ENCODE measurements around the gene MAP9. TPM values are rescaled to one million over a fixed set of nuclear protein-coding genes. Genes with fewer than 3 reads are reported as not detected.

Gene MAP9
- total RNA-seq, 5 donors from 2014 or later (not counting 1 experiment from before 2014, with no cell fraction given), result 5.1 to 17.3 (median 6.6) TPM

DNA sequence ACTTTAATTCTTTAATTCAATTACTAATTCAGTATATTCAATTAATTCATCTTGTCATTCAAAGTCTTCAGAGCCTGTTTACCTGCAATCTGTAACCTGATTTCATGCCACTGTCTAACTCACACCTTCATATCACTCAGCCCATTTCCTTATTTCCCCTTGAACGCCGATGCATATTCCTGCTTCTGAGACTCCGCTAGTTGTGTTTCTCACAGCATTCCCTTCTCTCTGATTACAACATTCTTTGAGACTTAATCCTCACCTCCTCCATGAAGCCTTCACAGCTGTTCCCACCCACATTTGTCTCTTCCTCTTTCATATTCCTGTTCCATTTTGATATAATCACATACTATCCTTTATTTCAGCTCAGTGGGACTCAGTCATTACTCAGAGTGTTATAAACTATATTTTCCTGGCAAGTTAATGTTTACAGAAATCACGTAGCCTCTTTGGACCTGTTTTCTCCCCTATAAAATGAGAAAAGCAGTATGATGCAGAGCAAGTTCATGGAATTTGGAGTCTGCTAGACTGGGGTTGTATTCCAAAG, 69.0 kb downstream of the MAP9 start:
- ChIA-PET POLR2A (no interaction called here), CTCF (no interaction called here)
- H3K27ac Mint-ChIP-seq, result no peak overlapping the region
- H3K4me1 ChIP-seq (ENCODE audit: control insufficient read depth in 1 of 2, extremely low read depth in 1 of 2, insufficient read depth in 2 of 2, low read length in 2 of 2), result no peaks in the 10 kb centered on the region
- H3K27me3 Mint-ChIP-seq, result peaks cover 0 to 8% of the 10 kb centered on the region in 2 donors
- H3K36me3 Mint-ChIP-seq, result no peaks in the 10 kb centered on the region
- no peaks in the 10 kb centered on the region for H3K9me3 ChIP-seq
- no peak for DNase-seq
- no peaks in the 10 kb centered on the region for H3K4me1 Mint-ChIP-seq
- H3K4me3 Mint-ChIP-seq, result no peak overlapping the region
- H3K27me3 ChIP-seq (replicated peaks in 1 of 2; ENCODE audit: control insufficient read depth in 2 of 2, extremely low read depth in 1 of 2, insufficient read depth in 2 of 2, low read length in 1 of 2), result no peaks in the 10 kb centered on the region
- no peak overlapping the region for H3K27ac ChIP-seq (ENCODE audit: low read length)
- H3K9me3 Mint-ChIP-seq, result no peaks in the 10 kb centered on the region
- H3K36me3 ChIP-seq (ENCODE audit: control insufficient read depth in 2 of 2, extremely low read depth in 1 of 2, insufficient read depth in 1 of 2, low read length in 1 of 2), result no peaks in the 10 kb centered on the region
- no peak overlapping the region for H3K4me3 ChIP-seq (ENCODE audit: control insufficient read depth in 1 of 2, extremely low read depth in 1 of 2, low read length in 1 of 2)
- no peak for ATAC-seq (replicated peaks in 1 of 4)
- WGBS (ENCODE audit: insufficient coverage), result 90% methylated on average over 3 of the region's 4 CpGs

DNA sequence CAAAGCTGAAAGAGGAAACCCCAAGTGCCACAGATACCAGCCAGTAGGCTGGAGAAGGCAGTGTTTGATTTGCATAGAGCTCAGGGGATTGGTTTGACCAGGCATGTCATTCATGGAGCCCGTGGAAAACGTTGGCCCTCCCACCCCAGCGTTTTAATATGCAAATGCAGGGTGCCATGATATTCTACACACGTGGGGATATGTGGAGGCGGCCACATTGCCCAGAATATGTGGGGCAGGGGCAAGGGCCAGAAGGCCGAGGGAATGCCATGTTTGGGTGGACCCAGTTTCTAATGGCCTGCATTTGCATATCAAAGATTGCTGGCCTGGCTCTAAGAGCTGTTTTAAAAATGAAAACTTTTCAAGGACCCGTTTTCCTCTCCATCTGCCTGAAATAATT, 71.1 kb downstream of the MAP9 start:
- no peak for DNase-seq
- Mint-ChIP-seq H3K9me3 (no peaks in the 10 kb centered on the region), H3K4me3 (no peak overlapping the region), H3K27ac (no peak overlapping the region), H3K4me1 (no peaks in the 10 kb centered on the region), H3K27me3 (peaks cover 0 to 4% of the 10 kb centered on the region in 2 donors), H3K36me3 (no peaks in the 10 kb centered on the region)
- Histone ChIP-seq H3K4me3 (ENCODE audit: control insufficient read depth in 1 of 2, extremely low read depth in 1 of 2, low read length in 1 of 2) (no peak overlapping the region), H3K27ac (ENCODE audit: low read length) (no peak overlapping the region), H3K36me3 (ENCODE audit: control insufficient read depth in 2 of 2, extremely low read depth in 1 of 2, insufficient read depth in 1 of 2, low read length in 1 of 2) (no peaks in the 10 kb centered on the region), H3K9me3 (no peaks in the 10 kb centered on the region), H3K27me3 (replicated peaks in 1 of 2; ENCODE audit: control insufficient read depth in 2 of 2, extremely low read depth in 1 of 2, insufficient read depth in 2 of 2, low read length in 1 of 2) (no peaks in the 10 kb centered on the region), H3K4me1 (ENCODE audit: control insufficient read depth in 1 of 2, extremely low read depth in 1 of 2, insufficient read depth in 2 of 2, low read length in 2 of 2) (no peaks in the 10 kb centered on the region)
- ChIA-PET CTCF (no interaction called here), POLR2A (no interaction called here)
- WGBS (ENCODE audit: insufficient coverage), result 64% methylated on average over 6 of the region's 7 CpGs
- ATAC-seq (replicated peaks in 1 of 4), result no peak

DNA sequence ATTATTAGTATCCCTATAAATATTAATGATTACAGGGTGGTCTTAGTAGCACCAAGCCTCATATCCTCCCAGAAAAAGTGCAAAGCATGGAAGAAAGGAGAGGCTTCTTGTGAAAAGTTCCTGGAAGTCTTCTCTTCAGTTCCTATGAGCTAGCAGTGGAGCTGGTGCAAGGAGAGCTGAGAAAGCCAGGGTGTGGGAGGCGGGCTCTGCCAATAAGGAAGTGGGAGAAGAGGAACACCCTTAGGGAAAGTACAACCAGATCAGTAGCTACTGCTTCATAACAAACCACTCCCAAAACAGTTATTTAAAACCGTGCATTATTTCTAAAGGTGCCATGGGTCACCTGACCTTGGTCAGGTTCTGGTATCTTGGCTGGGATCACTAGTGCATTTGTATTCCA, 72.4 kb downstream of the MAP9 start:
- Mint-ChIP-seq H3K4me1 (no peaks in the 10 kb centered on the region), H3K36me3 (no peaks in the 10 kb centered on the region), H3K27ac (no peak overlapping the region), H3K27me3 (peaks cover 0 to under 1% of the 10 kb centered on the region in 2 donors), H3K4me3 (no peak overlapping the region), H3K9me3 (no peaks in the 10 kb centered on the region)
- WGBS (ENCODE audit: insufficient coverage), result 80% methylated on average over 1 of the region's 2 CpGs
- ChIA-PET CTCF (no interaction called here), POLR2A (no interaction called here)
- Histone ChIP-seq H3K9me3 (no peaks in the 10 kb centered on the region), H3K27me3 (replicated peaks in 1 of 2; ENCODE audit: control insufficient read depth in 2 of 2, extremely low read depth in 1 of 2, insufficient read depth in 2 of 2, low read length in 1 of 2) (no peaks in the 10 kb centered on the region), H3K27ac (ENCODE audit: low read length) (no peak overlapping the region), H3K4me3 (ENCODE audit: control insufficient read depth in 1 of 2, extremely low read depth in 1 of 2, low read length in 1 of 2) (no peak overlapping the region), H3K4me1 (ENCODE audit: control insufficient read depth in 1 of 2, extremely low read depth in 1 of 2, insufficient read depth in 2 of 2, low read length in 2 of 2) (no peaks in the 10 kb centered on the region), H3K36me3 (ENCODE audit: control insufficient read depth in 2 of 2, extremely low read depth in 1 of 2, insufficient read depth in 1 of 2, low read length in 1 of 2) (no peaks in the 10 kb centered on the region)
- DNase-seq (no peak), ATAC-seq (replicated peaks in 1 of 4) (no peak)

DNA sequence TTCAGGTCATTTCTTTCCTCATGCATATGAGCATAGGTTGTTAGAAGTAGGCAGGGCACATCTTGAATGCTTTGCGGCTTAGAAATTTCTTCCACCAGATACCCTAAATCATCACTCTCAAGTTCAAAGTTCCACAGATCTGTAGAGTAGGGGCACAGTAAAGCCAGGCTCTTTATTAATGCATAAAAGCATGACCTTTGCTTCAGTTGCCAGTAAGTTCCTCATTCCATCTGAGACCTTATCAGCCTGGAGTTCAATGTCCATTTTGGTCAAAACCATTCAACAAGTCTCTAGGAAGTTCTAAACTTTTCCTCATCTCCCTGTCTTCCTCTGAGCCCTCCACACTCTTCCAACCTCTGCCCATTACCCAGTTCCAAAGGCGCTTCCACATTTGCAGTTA, 77.7 kb downstream of the MAP9 start:
- Histone ChIP-seq H3K4me3 (ENCODE audit: control insufficient read depth in 1 of 2, extremely low read depth in 1 of 2, low read length in 1 of 2) (no peak overlapping the region), H3K4me1 (ENCODE audit: control insufficient read depth in 1 of 2, extremely low read depth in 1 of 2, insufficient read depth in 2 of 2, low read length in 2 of 2) (no peaks in the 10 kb centered on the region), H3K36me3 (ENCODE audit: control insufficient read depth in 2 of 2, extremely low read depth in 1 of 2, insufficient read depth in 1 of 2, low read length in 1 of 2) (no peaks in the 10 kb centered on the region), H3K27me3 (replicated peaks in 1 of 2; ENCODE audit: control insufficient read depth in 2 of 2, extremely low read depth in 1 of 2, insufficient read depth in 2 of 2, low read length in 1 of 2) (no peaks in the 10 kb centered on the region), H3K27ac (ENCODE audit: low read length) (no peak overlapping the region), H3K9me3 (no peaks in the 10 kb centered on the region)
- no peak overlapping the region for H3K4me3 Mint-ChIP-seq
- no peaks in the 10 kb centered on the region for H3K4me1 Mint-ChIP-seq
- WGBS (ENCODE audit: insufficient coverage), result 100% methylated on average over 1 of the region's 2 CpGs
- H3K9me3 Mint-ChIP-seq, result peaks cover 0 to 16% (median 12%) of the 10 kb centered on the region in 3 donors
- ATAC-seq (replicated peaks in 1 of 4) (no peak), DNase-seq (no peak)
- CTCF ChIA-PET, result no interaction called here
- no peak overlapping the region for H3K27ac Mint-ChIP-seq
- H3K27me3 Mint-ChIP-seq, result no peaks in the 10 kb centered on the region
- POLR2A ChIA-PET, result no interaction called here
- H3K36me3 Mint-ChIP-seq, result no peaks in the 10 kb centered on the region

Other genes with a start within 250 kb of the MAP9 start
- not detected for gene NPY2R, start 168.3 kb downstream of the MAP9 start, total RNA-seq